Type B pancreatic cell (in vitro differentiated cells): ENCODE results near the gene ACADS. TPM values are rescaled to one million over a fixed set of nuclear protein-coding genes. Genes with fewer than 3 reads are reported as not detected.

Experiments
- DNase-seq: peaks from one replicate; pipeline ENCODE4 v3.0.0; 2021; ENCODE audit warnings: mixed read lengths; ENCODE audit not compliant: unreplicated experiment; ENCODE audit errors: extremely low spot score
- H3K27ac Mint-ChIP-seq: 2 replicates; pipeline ENCODE4 v1.8.0; 2021; ENCODE audit warnings: mild to moderate bottlenecking, mixed read lengths
- H3K27me3 Mint-ChIP-seq: 2 replicates; pipeline ENCODE4 v1.8.0; 2021; ENCODE audit warnings: mixed read lengths
- H3K36me3 Mint-ChIP-seq: 2 replicates; pipeline ENCODE4 v1.8.0; 2021; ENCODE audit warnings: mixed read lengths
- H3K4me1 Mint-ChIP-seq: one replicate; pipeline ENCODE4 v1.8.0; 2021; ENCODE audit warnings: mixed read lengths; ENCODE audit not compliant: unreplicated experiment
- H3K4me3 Mint-ChIP-seq: 2 replicates; pipeline ENCODE4 v1.8.0; 2021; ENCODE audit warnings: mild to moderate bottlenecking, mixed read lengths
- H3K9me3 Mint-ChIP-seq: 2 replicates; pipeline ENCODE4 v1.8.0; 2021; ENCODE audit warnings: mixed read lengths
- total RNA-seq: library from RNA; stranded (reverse); gene quantifications from 2 replicates; pipeline ENCODE4 v1.2.1, GENCODE V29; 2021; ENCODE audit warnings: low replicate concordance
- TF ChIP-seq, protein P1 (sequence below): fragments of 200-600 bp; sonication (generic); conservative IDR thresholded peaks from 2 replicates; pipeline ENCODE4 v1.5.0; 2021; ENCODE audit warnings: antibody characterized with exemption, mild to moderate bottlenecking

The ACADS gene
- total RNA-seq, 1 donor from 2014 or later: 12.1 TPM

DNA sequence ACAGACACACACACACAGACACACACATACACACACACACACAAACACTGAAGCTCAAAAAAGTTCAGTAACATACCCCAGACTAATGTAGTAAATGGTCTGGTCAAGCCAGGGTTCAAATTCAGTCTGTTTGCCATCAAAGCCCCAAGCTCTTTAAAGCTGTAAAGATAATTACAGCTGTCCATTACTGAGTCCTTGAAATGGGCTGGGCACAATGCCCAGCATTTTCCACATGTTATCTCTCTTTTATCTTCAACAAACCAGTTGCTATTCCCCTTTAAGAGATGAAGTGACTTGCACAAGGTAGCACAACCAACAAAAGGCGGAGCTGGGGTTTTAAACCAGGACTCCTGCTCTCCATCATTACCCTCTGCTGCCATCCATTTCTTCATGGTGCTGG, 23.0 kb upstream of the ACADS start:
- no peak overlapping the region for H3K4me3 Mint-ChIP-seq
- H3K4me1 Mint-ChIP-seq: no peaks in the 10 kb centered on the region
- peaks cover 14% of the 10 kb centered on the region for H3K36me3 Mint-ChIP-seq
- H3K27me3 Mint-ChIP-seq: no peaks in the 10 kb centered on the region
- no peak for DNase-seq
- TF ChIP-seq, protein P1, sequence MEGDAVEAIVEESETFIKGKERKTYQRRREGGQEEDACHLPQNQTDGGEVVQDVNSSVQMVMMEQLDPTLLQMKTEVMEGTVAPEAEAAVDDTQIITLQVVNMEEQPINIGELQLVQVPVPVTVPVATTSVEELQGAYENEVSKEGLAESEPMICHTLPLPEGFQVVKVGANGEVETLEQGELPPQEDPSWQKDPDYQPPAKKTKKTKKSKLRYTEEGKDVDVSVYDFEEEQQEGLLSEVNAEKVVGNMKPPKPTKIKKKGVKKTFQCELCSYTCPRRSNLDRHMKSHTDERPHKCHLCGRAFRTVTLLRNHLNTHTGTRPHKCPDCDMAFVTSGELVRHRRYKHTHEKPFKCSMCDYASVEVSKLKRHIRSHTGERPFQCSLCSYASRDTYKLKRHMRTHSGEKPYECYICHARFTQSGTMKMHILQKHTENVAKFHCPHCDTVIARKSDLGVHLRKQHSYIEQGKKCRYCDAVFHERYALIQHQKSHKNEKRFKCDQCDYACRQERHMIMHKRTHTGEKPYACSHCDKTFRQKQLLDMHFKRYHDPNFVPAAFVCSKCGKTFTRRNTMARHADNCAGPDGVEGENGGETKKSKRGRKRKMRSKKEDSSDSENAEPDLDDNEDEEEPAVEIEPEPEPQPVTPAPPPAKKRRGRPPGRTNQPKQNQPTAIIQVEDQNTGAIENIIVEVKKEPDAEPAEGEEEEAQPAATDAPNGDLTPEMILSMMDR: no peak
- H3K27ac Mint-ChIP-seq: no peak overlapping the region
- H3K9me3 Mint-ChIP-seq: no peaks in the 10 kb centered on the region

DNA sequence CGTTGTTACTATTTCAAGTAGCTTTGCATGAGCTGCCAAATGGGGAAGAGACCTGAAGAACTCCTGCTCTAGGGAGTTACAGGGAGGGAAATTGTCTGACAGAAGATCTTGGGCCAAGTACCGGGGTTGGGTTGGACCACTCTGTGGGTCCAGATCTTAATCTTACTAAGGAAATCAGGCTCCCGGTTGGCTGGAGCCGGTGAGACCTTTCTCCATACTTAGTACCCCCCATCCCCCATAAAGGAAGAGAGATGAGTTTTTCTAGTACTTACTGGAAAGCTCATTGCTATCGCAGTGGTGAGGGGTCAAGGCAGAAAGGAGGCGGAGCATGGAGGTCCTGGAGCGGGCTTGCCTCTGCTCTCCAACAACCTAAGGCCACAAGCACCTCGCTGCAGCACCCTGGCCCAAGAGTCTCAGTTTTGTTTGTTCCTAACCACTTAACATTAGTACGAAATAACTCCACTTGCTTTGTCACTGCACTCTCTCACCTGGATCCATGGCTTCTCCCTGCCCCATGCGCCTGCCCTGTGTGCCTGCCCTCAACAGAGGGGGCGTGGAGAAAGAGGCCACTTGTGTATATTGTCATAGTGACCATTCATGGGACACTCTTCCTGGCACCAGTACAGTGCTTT, 22.2 kb upstream of the ACADS start:
- Mint-ChIP-seq H3K9me3 (no peaks in the 10 kb centered on the region), H3K36me3 (peaks cover 14% of the 10 kb centered on the region), H3K4me1 (peaks cover 4% of the 10 kb centered on the region)

GRCh38 chr12:120705618-120706017, 20.0 kb upstream of the ACADS start:
- peaks cover 13% of the 10 kb centered on the region for H3K36me3 Mint-ChIP-seq
- H3K9me3 Mint-ChIP-seq: no peaks in the 10 kb centered on the region
- H3K4me3 Mint-ChIP-seq: no peak overlapping the region
- DNase-seq: no peak
- no peaks in the 10 kb centered on the region for H3K27me3 Mint-ChIP-seq
- no peak overlapping the region for H3K27ac Mint-ChIP-seq
- peaks cover 15% of the 10 kb centered on the region for H3K4me1 Mint-ChIP-seq
- TF ChIP-seq, protein P1: no peak

More for the DNA sequence above, 22.2 kb upstream of the ACADS start:
- no peaks in the 10 kb centered on the region for H3K27me3 Mint-ChIP-seq
- no peak overlapping the region for H3K27ac Mint-ChIP-seq
- H3K4me3 Mint-ChIP-seq: no peak overlapping the region
- TF ChIP-seq, protein P1: no peak
- no peak for DNase-seq

- TF ChIP-seq, protein P1: no peak
- H3K27ac Mint-ChIP-seq: no peak overlapping the region
- no peak for DNase-seq
- H3K27me3 Mint-ChIP-seq: no peaks in the 10 kb centered on the region
- H3K9me3 Mint-ChIP-seq: no peaks in the 10 kb centered on the region
- H3K36me3 Mint-ChIP-seq: peaks cover 9% of the 10 kb centered on the region
- peaks cover 15% of the 10 kb centered on the region for H3K4me1 Mint-ChIP-seq
- no peak overlapping the region for H3K4me3 Mint-ChIP-seq
These were observed 19.6 kb upstream of the ACADS start for GRCh38 chr12:120706029-120706428.

DNA sequence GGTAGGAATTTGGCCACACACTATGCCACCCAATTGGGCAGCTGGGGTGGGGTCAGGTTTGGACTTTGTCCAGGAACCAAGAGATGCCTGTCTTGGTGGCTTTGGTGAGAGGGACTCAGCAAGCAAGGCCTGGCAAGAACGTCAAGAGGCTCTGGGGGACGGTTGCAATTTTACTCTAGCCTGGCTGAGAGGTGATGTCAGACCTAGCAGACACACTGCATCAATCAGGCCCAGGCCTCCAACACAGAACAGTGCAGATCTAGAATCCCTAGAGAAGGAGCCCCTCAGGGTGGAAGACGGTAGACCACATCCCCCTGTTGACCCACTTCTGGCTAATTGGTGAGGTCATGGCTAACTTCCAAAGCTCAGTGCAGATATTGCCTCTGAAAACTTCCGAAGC, 17.0 kb upstream of the ACADS start:
- H3K4me3 Mint-ChIP-seq: peak overlapping the region; percentile 52
- H3K27ac Mint-ChIP-seq: peak overlapping the region; percentile 48

More for the DNA sequence above, 17.0 kb upstream of the ACADS start:
- Mint-ChIP-seq H3K27me3 (no peaks in the 10 kb centered on the region), H3K4me1 (peaks cover 31% of the 10 kb centered on the region), H3K36me3 (peaks cover 4% of the 10 kb centered on the region), H3K9me3 (no peaks in the 10 kb centered on the region)
- TF ChIP-seq, protein P1: no peak
- DNase-seq: no peak
